ENCODE data around the gene AGR2. TPM values are rescaled to one million over a fixed set of nuclear protein-coding genes. Genes with fewer than 3 reads are reported as not detected.

AGR2 gene
- polyA plus RNA-seq, 3 donors, result not detected

DNA sequence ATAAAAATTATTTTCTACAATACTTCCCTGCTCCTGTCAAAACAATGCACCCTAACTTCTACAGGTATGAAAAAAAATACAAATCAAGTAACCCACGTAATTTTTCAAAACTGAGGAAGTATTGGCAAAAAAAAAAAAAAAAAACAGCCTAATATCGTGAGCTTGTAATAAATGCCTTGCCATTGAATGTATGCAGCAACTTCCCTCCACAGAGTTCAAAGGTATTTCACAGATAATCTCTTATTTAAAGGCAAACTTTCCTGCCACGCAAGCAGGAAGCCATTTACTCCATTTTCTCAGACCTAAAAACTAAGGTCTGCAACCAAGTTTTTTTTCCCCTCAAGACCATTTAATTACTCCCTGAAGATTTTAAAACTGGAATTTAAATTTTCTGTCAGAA, 642 bp upstream of the AGR2 start:
- 74% methylated on average over 2 of the region's 3 CpGs for WGBS (ENCODE audit: insufficient coverage)
- no peak overlapping the region for H3K4me2 ChIP-seq (replicated peaks; ENCODE audit: extremely low read depth, low read length, poor library complexity, severe bottlenecking)

DNA sequence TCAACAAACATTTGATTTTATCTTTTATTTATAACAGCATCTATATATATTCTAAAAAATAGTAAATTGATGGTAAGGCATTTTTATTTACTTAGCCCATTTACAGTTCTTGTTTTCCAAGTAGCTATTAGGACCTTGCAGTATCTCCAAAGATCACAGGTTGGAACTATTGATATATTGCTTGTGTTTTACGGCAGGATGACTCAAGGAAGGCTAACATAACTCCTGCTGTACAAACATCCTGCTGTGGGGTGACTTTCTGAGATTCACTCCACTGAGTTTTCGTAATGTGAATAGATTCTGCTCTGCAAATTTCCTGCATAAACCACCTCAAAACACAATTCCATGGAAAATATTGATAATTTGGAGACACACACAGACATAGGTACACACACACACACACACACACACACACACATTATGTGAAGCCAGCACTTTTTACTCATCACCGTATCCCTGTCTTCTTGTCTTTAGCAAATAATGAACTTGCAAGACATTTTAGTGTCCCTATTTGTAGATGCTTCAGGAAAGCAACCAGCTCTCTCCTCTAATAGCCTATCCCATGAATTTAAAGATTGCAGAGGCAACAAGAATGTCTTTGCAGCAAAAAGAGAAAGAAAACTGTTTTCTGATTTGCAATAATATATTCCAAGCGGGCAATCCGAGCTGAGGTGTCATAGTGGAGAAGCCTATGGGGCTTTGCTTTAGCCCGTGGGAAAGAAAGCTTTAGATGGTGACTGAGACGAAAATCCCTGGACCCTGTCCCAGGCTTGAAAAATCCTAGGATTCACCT, 722 bp downstream of the AGR2 start:
- Histone ChIP-seq H4K20me1 (ENCODE audit: insufficient read depth, low read length) (no peaks in the 10 kb centered on the region), H3K4me2 (replicated peaks; ENCODE audit: extremely low read depth, low read length, poor library complexity, severe bottlenecking) (no peak overlapping the region), H3K4me3 (replicated peaks in 1 of 3; ENCODE audit: low read depth in 2 of 3, low read length in 3 of 3) (no peak overlapping the region), H3K79me2 (ENCODE audit: insufficient read depth, low read length) (no peaks in the 10 kb centered on the region), H3K9me3 (replicated peaks in 1 of 2; ENCODE audit: control insufficient read depth in 1 of 2, insufficient read depth in 1 of 2, low read length in 2 of 2) (no peaks in the 10 kb centered on the region), H3K9ac (ENCODE audit: insufficient read depth, low read length, poor library complexity, severe bottlenecking) (no peak overlapping the region), H3K27me3 (ENCODE audit: control insufficient read depth in 2 of 2, insufficient read depth in 2 of 2, low read length in 2 of 2) (no peaks in the 10 kb centered on the region), H3K4me1 (ENCODE audit: control insufficient read depth in 1 of 2, insufficient read depth in 2 of 2, low read length in 2 of 2) (no peaks in the 10 kb centered on the region), H3K36me3 (replicated peaks in 1 of 2; ENCODE audit: control insufficient read depth in 1 of 2, insufficient read depth in 2 of 2, low read length in 2 of 2) (no peaks in the 10 kb centered on the region), H2AFZ (ENCODE audit: insufficient read depth, low read depth, low read length, poor library complexity, severe bottlenecking) (no peak overlapping the region), H3K27ac (ENCODE audit: low read depth in 1 of 2, low read length in 2 of 2) (no peak overlapping the region)
- Mint-ChIP-seq H3K27me3 (ENCODE audit: low read depth in 3 of 3) (no peaks in the 10 kb centered on the region), H3K36me3 (no peaks in the 10 kb centered on the region), H3K4me1 (no peaks in the 10 kb centered on the region), H3K9me3 (no peaks in the 10 kb centered on the region), H3K27ac (no peak overlapping the region), H3K4me3 (no peak overlapping the region)
- DNase-seq, result no peak
- intact Hi-C loops (cut with micrococcal nuclease), result loop anchor here (5.0 kb wide), 1 partner anchor 113 kb away; no protein-coding TSS in a partner anchor
- TF ChIP-seq, protein P1, sequence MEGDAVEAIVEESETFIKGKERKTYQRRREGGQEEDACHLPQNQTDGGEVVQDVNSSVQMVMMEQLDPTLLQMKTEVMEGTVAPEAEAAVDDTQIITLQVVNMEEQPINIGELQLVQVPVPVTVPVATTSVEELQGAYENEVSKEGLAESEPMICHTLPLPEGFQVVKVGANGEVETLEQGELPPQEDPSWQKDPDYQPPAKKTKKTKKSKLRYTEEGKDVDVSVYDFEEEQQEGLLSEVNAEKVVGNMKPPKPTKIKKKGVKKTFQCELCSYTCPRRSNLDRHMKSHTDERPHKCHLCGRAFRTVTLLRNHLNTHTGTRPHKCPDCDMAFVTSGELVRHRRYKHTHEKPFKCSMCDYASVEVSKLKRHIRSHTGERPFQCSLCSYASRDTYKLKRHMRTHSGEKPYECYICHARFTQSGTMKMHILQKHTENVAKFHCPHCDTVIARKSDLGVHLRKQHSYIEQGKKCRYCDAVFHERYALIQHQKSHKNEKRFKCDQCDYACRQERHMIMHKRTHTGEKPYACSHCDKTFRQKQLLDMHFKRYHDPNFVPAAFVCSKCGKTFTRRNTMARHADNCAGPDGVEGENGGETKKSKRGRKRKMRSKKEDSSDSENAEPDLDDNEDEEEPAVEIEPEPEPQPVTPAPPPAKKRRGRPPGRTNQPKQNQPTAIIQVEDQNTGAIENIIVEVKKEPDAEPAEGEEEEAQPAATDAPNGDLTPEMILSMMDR (IDR thresholded peaks at IDR 0.05), result no peak
- 100% methylated on average over 1 of the region's 7 CpGs for WGBS (ENCODE audit: insufficient coverage)

More for the DNA sequence above, 642 bp upstream of the AGR2 start:
- no peak overlapping the region for H2AFZ ChIP-seq (ENCODE audit: insufficient read depth, low read depth, low read length, poor library complexity, severe bottlenecking)
- H4K20me1 ChIP-seq (ENCODE audit: insufficient read depth, low read length), result no peaks in the 10 kb centered on the region
- H3K27ac ChIP-seq (ENCODE audit: low read depth in 1 of 2, low read length in 2 of 2), result no peak overlapping the region
- Mint-ChIP-seq H3K27ac (no peak overlapping the region), H3K27me3 (ENCODE audit: low read depth in 3 of 3) (no peaks in the 10 kb centered on the region), H3K4me3 (no peak overlapping the region), H3K9me3 (no peaks in the 10 kb centered on the region), H3K36me3 (no peaks in the 10 kb centered on the region), H3K4me1 (no peaks in the 10 kb centered on the region)
- TF ChIP-seq, protein P1 (IDR thresholded peaks at IDR 0.05), result no peak
- intact Hi-C loops (cut with micrococcal nuclease), result no loop called here
- H3K4me1 ChIP-seq (ENCODE audit: control insufficient read depth in 1 of 2, insufficient read depth in 2 of 2, low read length in 2 of 2), result no peaks in the 10 kb centered on the region
- no peaks in the 10 kb centered on the region for H3K9me3 ChIP-seq (replicated peaks in 1 of 2; ENCODE audit: control insufficient read depth in 1 of 2, insufficient read depth in 1 of 2, low read length in 2 of 2)
- no peaks in the 10 kb centered on the region for H3K36me3 ChIP-seq (replicated peaks in 1 of 2; ENCODE audit: control insufficient read depth in 1 of 2, insufficient read depth in 2 of 2, low read length in 2 of 2)
- H3K27me3 ChIP-seq (ENCODE audit: control insufficient read depth in 2 of 2, insufficient read depth in 2 of 2, low read length in 2 of 2), result no peaks in the 10 kb centered on the region
- no peak overlapping the region for H3K4me3 ChIP-seq (replicated peaks in 1 of 3; ENCODE audit: low read depth in 2 of 3, low read length in 3 of 3)
- no peak for DNase-seq
- no peak overlapping the region for H3K9ac ChIP-seq (ENCODE audit: insufficient read depth, low read length, poor library complexity, severe bottlenecking)
- H3K79me2 ChIP-seq (ENCODE audit: insufficient read depth, low read length), result no peaks in the 10 kb centered on the region
